Stomach (tissue), 4 donors: ENCODE results near the gene LILRA1.
"Not testable (repeated sequence)": the region's sequence is repeated elsewhere in the genome, so short reads cannot be mapped to it uniquely, and the experiment has no call there.

ENCODE experiments used
- CTCF ChIP-seq, 7 experiments: fragments of 450-650 bp in 4 of 7; fragments of 200-600 bp in 3 of 7; sonication (generic) in 3 of 7; IDR thresholded peaks; one replicate each; pipeline ENCODE4 v1.5.1; 2016 to 2019; ENCODE audit warnings: antibody characterized with exemption in 7 of 7, control low read depth in 2 of 7, mild to moderate bottlenecking in 1 of 7
- POLR2AphosphoS5 ChIP-seq, 3 donors: sonication (generic); formaldehyde crosslinking; IDR thresholded peaks; one replicate each; pipeline ENCODE4 v1.6.1; 2016; ENCODE audit warnings: antibody characterized with exemption in 3 of 3

- not testable (repeated sequence) for TF ChIP-seq CTCF, POLR2AphosphoS5 (IDR thresholded peaks at IDR 0.05)
Observed at GRCh38 chr19:54636081-54636480, 42.6 kb downstream of the LILRA1 start.
